ENCODE data around the gene HBG1. TPM values are rescaled to one million over a fixed set of nuclear protein-coding genes. Genes with fewer than 3 reads are reported as not detected.

The HBG1 gene
- total and polyA plus RNA-seq, 2 of the 4 experiments (the other 2 are of a cell fraction): not detected

DNA sequence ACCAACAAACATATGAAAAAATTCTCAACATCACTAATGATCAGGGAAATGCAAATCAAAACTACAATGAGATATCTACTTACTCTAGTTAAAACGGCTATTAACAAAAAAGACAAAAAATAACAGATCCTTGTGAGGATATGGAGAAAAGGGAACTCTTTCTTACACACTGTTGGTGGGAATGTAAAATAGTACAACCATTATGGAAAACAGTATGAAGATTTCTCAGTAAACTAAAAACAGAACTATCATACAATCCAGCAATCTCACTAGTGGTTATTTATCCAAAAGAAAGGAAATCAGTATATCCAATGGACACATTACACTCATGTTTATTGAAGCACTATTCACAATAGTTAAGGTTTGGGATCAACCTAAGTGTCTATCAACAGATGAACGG is 16.2 kb upstream of the HBG1 start:
- no peak overlapping the region for H3K4ac ChIP-seq (ENCODE audit: low read depth, low read length)
- POLR2A ChIA-PET (ENCODE audit: unreplicated experiment): no interaction called here

More for the DNA sequence above, 16.2 kb upstream of the HBG1 start:
- Histone ChIP-seq H3K18ac (ENCODE audit: low read depth, low read length) (no peak overlapping the region), H3K9me3 (ENCODE audit: control insufficient read depth, insufficient read depth, low read length) (no peaks in the 10 kb centered on the region), H4K91ac (ENCODE audit: insufficient read depth, low read depth, low read length) (no peak overlapping the region), H3K4me1 (ENCODE audit: control insufficient read depth, insufficient read depth, low read length) (no peaks in the 10 kb centered on the region; the same call in 1 of the 2 replicates), H3K56ac (ENCODE audit: extremely low read depth, insufficient read depth, low read length) (no peak overlapping the region), H4K8ac (ENCODE audit: low read depth in 2 of 2, low read length in 2 of 2) (no peak overlapping the region), H2AFZ (replicated peaks; ENCODE audit: low read length, poor library complexity) (no peak overlapping the region), H4K5ac (ENCODE audit: low read depth, low read length) (no peak overlapping the region), H2BK120ac (ENCODE audit: low read depth, low read length) (no peak overlapping the region), H3K23ac (ENCODE audit: low read depth, low read length) (no peak overlapping the region), H2BK15ac (ENCODE audit: low read depth, low read length) (no peak overlapping the region), H3K27me3 (ENCODE audit: control insufficient read depth, insufficient read depth, low read length) (no peaks in the 10 kb centered on the region), H2AK9ac (replicated peaks; ENCODE audit: low read depth, low read length, poor library complexity) (no peak overlapping the region), H2BK5ac (ENCODE audit: low read depth, low read length, poor library complexity, severe bottlenecking) (no peak overlapping the region), H3K27ac (ENCODE audit: insufficient read depth, low read length) (no peak overlapping the region), H3K36me3 (ENCODE audit: control insufficient read depth, insufficient read depth, low read length) (no peaks in the 10 kb centered on the region), H3K9me1 (ENCODE audit: insufficient read depth, low read length) (no peaks in the 10 kb centered on the region), H3K4me3 (ENCODE audit: insufficient read depth, low read depth, low read length) (no peak overlapping the region), H4K20me1 (ENCODE audit: insufficient read depth, low read length) (no peaks in the 10 kb centered on the region), H3K14ac (replicated peaks; ENCODE audit: low read depth, low read length) (no peak overlapping the region), H3K79me1 (ENCODE audit: low read depth in 1 of 2, low read length in 2 of 2) (no peaks in the 10 kb centered on the region), H3K4me2 (ENCODE audit: low read depth, low read length) (no peak overlapping the region), H2BK20ac (ENCODE audit: low read depth, low read length) (no peak overlapping the region), H3K9ac (ENCODE audit: low read depth, low read length) (no peak overlapping the region), H2AK5ac (ENCODE audit: low read depth, low read length) (no peak overlapping the region)
- dilution Hi-C loops (cut with HindIII; ENCODE audit: low sequenced_read_pairs, unreplicated experiment) (no loop called here), in situ Hi-C loops (cut with MboI; ENCODE audit: low sequenced_read_pairs) (no loop called here), intact Hi-C loops (cut with micrococcal nuclease) (no loop called here)
- CTCF ChIA-PET: no interaction called here
- TF ChIP-seq CHD1 (IDR thresholded peaks at IDR 0.05; ENCODE audit: low read depth, low read length): no peak
- TF ChIP-seq CTCF (conservative IDR thresholded peaks at IDR 0.05; ENCODE audit: low read depth, low read length): no peak
- TF ChIP-seq, protein P1, sequence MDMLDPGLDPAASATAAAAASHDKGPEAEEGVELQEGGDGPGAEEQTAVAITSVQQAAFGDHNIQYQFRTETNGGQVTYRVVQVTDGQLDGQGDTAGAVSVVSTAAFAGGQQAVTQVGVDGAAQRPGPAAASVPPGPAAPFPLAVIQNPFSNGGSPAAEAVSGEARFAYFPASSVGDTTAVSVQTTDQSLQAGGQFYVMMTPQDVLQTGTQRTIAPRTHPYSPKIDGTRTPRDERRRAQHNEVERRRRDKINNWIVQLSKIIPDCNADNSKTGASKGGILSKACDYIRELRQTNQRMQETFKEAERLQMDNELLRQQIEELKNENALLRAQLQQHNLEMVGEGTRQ (IDR thresholded peaks at IDR 0.05; ENCODE audit: low read depth, low read length): no peak
- no peak for TF ChIP-seq NFE2L2 (IDR thresholded peaks at IDR 0.05; ENCODE audit: low read depth, low read length)
- TF ChIP-seq MAFK (IDR thresholded peaks at IDR 0.05; ENCODE audit: low read depth, low read length): no peak
- TF ChIP-seq BHLHE40 (IDR thresholded peaks at IDR 0.05; ENCODE audit: low read depth, low read length): no peak
- TF ChIP-seq MXI1 (IDR thresholded peaks at IDR 0.05; ENCODE audit: borderline replicate concordance, low read depth, low read length): no peak
- DNase-seq: no peak
- ATAC-seq (ENCODE audit: low read depth): no peak
- no TSS peak for BruUV-seq (replicated peaks)
- no CpG with 5 or more reads among the region's 2 CpGs for WGBS, 2 experiments (ENCODE audit: extremely low coverage in 2 of 2, insufficient read length in 1 of 2)
